Measurements from ENCODE around the gene LEF1. TPM values are rescaled to one million over a fixed set of nuclear protein-coding genes. Genes with fewer than 3 reads are reported as not detected.

The LEF1 gene
- 100 to 1,000 TPM; 130 to 175 TPM for total RNA-seq

DNA sequence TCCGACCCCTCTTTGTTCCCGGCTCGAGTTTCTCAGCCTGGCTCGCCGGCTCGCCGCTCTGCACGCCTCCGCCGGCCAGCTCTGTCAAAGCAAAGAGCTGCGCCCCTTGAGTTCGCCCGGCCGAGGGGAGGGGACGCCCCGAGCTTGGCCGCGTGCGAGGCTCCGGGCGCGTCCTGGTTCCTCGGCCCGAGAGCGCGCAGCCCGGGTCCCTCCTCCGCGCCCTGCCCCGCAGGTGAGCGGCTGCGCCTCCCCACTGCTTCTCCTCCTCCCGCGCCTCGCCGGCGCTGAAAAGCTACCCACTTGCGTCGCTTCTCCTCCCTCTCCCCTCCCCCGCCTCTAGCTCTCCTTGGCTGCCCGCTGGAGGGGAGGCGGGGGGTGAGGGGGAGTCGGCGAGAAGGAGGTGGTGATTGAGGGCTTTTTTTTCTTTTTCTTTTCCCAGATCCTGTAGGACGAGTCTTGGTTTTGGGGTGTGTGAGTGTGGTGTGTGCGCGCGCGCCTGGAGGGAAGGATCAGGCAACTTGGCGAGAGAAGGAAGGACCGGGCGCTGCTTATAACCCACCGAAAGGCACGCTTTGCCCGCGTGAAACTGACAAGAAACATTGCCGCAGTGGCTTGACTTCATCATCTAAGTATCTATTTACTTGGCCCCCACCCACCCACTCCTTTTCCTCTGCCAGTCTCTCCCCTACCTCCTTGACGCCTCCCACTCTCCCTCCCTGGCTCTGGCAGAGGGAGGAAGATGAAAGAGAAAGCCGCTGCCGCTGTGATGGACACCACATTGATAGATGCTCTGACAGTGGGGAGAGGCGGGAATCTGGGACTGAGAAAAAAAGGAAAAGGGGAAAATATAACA, at the start of gene LEF1:
TSS of gene LEF1 (minus strand) at position 262 of the 853 bp plus-strand sequence. CDS start 1,165 bp downstream, outside the sequence.
- H3K27ac Mint-ChIP-seq: peak within 1 kb of the TSS; percentile 96
- H3K4me1 Mint-ChIP-seq (ENCODE audit: low read depth): peaks cover 51% of the 10 kb centered on the region
- DNase-seq (peak; percentile 83), ATAC-seq (replicated peaks in 1 of 2) (peak; percentile 52 to 54)
- H3K36me3 Mint-ChIP-seq (ENCODE audit: insufficient read depth in 2 of 2): peaks cover 10 to 15% of the 10 kb centered on the region in 2 donors
- H3K9me3 Mint-ChIP-seq: no peaks in the 10 kb centered on the region
- H3K27me3 Mint-ChIP-seq (ENCODE audit: low read depth): peaks cover 8% of the 10 kb centered on the region
- H3K4me3 Mint-ChIP-seq: peak within 1 kb of the TSS; percentile 100

DNA sequence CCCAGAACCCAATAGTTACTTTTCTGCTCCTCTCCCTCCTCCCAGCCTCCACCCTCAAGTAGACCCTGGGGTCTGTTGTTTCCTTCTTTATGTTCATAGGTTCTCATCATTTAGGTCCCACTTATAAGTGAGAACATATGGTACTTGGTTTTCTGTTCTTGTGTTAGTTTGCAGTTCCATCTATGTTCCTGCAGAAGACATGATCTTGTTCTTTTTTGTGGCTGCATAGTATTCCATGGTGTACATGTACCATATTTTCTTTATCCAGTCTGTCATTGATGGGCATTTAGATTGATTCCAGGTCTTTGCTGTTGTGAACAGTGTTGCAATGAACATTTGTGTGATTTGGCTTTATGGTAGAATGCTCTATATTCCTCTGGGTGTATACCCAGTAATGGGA, 47.8 kb upstream of the LEF1 start:
- ATAC-seq (replicated peaks in 1 of 2) (no peak), DNase-seq (no peak)
- peaks cover 0 to 4% of the 10 kb centered on the region in 2 donors for H3K9me3 Mint-ChIP-seq
- peaks cover 32% of the 10 kb centered on the region for H3K4me1 Mint-ChIP-seq (ENCODE audit: low read depth)
- no peaks in the 10 kb centered on the region for H3K27me3 Mint-ChIP-seq (ENCODE audit: low read depth)
- no peak overlapping the region for H3K27ac Mint-ChIP-seq
- H3K4me3 Mint-ChIP-seq: no peak overlapping the region
- H3K36me3 Mint-ChIP-seq (ENCODE audit: insufficient read depth in 2 of 2): peaks cover 2 to 3% of the 10 kb centered on the region in 2 donors

DNA sequence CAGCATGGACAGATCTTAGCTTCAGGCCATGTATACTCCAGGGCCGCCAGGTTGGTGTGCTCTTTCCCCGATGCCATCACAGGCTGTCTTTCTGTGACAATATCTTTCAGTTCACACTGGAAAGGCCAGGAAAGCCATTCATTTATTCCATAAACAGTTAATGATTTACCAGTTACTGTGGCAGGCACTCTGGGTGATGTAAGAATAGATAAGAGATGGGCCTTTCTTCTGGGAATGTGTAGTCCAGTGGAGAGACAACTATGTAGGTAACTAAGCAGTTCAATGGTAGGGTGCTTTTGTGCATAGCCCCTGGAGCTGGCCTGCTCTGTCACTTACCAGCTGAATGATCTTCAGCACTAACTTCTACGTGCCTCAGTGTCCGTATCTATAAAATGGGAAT, 46.3 kb upstream of the LEF1 start:
- Mint-ChIP-seq H3K4me3 (no peak overlapping the region), H3K27me3 (ENCODE audit: low read depth) (no peaks in the 10 kb centered on the region), H3K27ac (no peak overlapping the region), H3K4me1 (ENCODE audit: low read depth) (peaks cover 43% of the 10 kb centered on the region), H3K36me3 (ENCODE audit: insufficient read depth in 2 of 2) (peaks cover 2 to 3% of the 10 kb centered on the region in 2 donors), H3K9me3 (peaks cover 0 to 4% of the 10 kb centered on the region in 2 donors)
- no peak for DNase-seq
- ATAC-seq (replicated peaks in 1 of 2): no peak

GRCh38 chr4:108213723-108214122, 45.0 kb upstream of the LEF1 start:
- Mint-ChIP-seq H3K36me3 (ENCODE audit: insufficient read depth in 2 of 2) (peaks cover 2 to 3% of the 10 kb centered on the region in 2 donors), H3K27ac (no peak overlapping the region), H3K4me3 (no peak overlapping the region), H3K4me1 (ENCODE audit: low read depth) (peaks cover 46% of the 10 kb centered on the region), H3K27me3 (ENCODE audit: low read depth) (no peaks in the 10 kb centered on the region), H3K9me3 (peaks cover 0 to 4% of the 10 kb centered on the region in 2 donors)
- DNase-seq: no peak
- no peak for ATAC-seq (replicated peaks in 1 of 2)

DNA sequence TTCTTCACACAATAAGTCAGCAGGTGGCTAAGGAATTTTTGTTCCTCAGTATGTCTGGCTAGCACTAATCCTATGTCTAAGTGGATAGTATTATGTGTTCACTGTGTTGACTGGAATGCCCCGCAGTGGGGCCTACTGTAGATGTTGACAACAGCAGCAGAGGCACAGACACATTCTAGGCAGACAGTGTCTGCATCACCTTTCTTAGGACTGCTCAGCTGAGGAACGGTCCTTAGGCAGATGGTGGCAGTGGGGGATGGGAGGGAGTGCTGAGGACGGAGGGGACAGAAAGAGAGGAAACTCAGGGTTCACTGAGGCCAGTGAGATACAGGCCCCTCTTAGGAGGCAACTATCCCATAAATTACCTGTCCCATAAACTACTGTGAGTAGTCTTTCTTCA, 44.6 kb upstream of the LEF1 start:
- peaks cover 2 to 3% of the 10 kb centered on the region in 2 donors for H3K36me3 Mint-ChIP-seq (ENCODE audit: insufficient read depth in 2 of 2)
- no peak for DNase-seq
- no peak overlapping the region for H3K27ac Mint-ChIP-seq
- H3K4me3 Mint-ChIP-seq: no peak overlapping the region
- H3K9me3 Mint-ChIP-seq: peaks cover 0 to 4% of the 10 kb centered on the region in 2 donors
- ATAC-seq (replicated peaks in 1 of 2): no peak
- H3K4me1 Mint-ChIP-seq (ENCODE audit: low read depth): peaks cover 46% of the 10 kb centered on the region
- no peaks in the 10 kb centered on the region for H3K27me3 Mint-ChIP-seq (ENCODE audit: low read depth)

DNA sequence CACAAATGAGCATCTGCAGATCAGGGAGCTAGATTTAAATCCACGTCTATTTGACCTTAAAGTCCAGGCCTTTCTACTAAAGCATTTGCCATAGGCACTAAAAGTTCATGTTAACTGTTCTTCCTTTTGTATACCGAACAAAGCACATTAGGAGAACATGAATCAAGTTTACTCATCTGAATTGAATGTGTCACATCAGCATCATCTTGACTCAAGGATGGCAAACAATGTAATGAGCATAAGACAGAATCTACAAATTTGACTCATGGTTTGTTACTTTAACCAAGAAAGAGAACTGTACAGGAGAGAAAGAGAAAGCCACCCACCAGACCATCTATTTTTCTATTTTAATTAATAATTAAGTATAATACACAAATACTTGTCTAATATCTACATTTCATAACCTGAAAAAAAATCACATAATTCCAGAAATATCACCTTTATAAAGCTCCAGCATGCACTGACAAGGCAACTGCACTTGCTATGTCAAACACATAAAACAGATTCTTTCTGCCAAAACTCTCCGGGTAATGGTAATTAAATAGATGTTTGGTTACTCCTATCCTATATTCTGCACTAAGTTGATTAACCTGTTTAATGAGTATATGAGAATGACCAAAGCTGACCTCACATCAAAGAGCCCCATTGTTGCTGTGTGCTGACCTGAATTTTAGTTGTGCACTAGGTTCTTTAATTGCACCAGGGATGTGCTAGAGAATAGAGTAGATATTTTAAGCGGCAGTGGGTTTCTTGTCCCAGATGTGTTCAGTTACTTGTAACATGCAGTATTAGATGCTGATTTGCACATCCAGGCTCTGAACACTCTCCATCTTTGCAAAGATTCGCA, 42.5 kb upstream of the LEF1 start:
- H3K4me3 Mint-ChIP-seq: peak overlapping the region; percentile 41 to 47
- no peak overlapping the region for H3K27ac Mint-ChIP-seq
- H3K36me3 Mint-ChIP-seq (ENCODE audit: insufficient read depth in 2 of 2): peaks cover 0 to 1% of the 10 kb centered on the region in 2 donors
- ATAC-seq (replicated peaks in 1 of 2) (peak; percentile 96 to 97), DNase-seq (no peak)
- no peaks in the 10 kb centered on the region for H3K27me3 Mint-ChIP-seq (ENCODE audit: low read depth)
- peaks cover 46% of the 10 kb centered on the region for H3K4me1 Mint-ChIP-seq (ENCODE audit: low read depth)
- no peaks in the 10 kb centered on the region for H3K9me3 Mint-ChIP-seq

GRCh38 chr4:108209489-108209888, 40.8 kb upstream of the LEF1 start:
- Mint-ChIP-seq H3K4me1 (ENCODE audit: low read depth) (peaks cover 63% of the 10 kb centered on the region), H3K4me3 (no peak overlapping the region), H3K36me3 (ENCODE audit: insufficient read depth in 2 of 2) (no peaks in the 10 kb centered on the region), H3K9me3 (no peaks in the 10 kb centered on the region), H3K27me3 (ENCODE audit: low read depth) (no peaks in the 10 kb centered on the region), H3K27ac (no peak overlapping the region)
- DNase-seq: no peak
- no peak for ATAC-seq (replicated peaks in 1 of 2)

DNA sequence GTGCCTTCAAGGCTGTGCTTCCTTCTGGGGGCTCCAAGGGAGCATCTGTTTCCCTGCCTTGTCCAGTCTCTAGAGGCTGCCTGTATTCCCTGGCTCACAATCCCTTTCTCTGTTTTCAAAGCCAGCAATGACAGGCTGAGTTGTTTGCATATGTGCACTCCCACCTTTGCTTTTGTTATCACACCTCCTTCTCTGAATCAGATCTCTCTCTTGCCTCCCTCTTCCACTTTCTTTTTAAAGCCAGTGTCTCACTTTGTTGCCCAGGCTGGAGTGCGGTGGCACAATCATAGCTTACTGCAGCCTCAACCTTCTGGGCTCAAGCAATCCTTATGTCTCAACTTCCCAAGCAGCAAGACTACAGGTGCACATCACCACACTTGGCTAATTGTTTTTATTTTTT, 37.1 kb upstream of the LEF1 start:
- DNase-seq (peak in 1 of 2 donors; percentile 21), ATAC-seq (replicated peaks in 1 of 2) (peak; percentile 72 to 75)
- Mint-ChIP-seq H3K27ac (no peak overlapping the region), H3K9me3 (no peaks in the 10 kb centered on the region), H3K4me1 (ENCODE audit: low read depth) (peaks cover 45% of the 10 kb centered on the region), H3K36me3 (ENCODE audit: insufficient read depth in 2 of 2) (no peaks in the 10 kb centered on the region), H3K27me3 (ENCODE audit: low read depth) (no peaks in the 10 kb centered on the region), H3K4me3 (peak overlapping the region in 1 of 2 donors; percentile 30)

- ATAC-seq (replicated peaks in 1 of 2): peak; percentile 77 to 79
- no peaks in the 10 kb centered on the region for H3K9me3 Mint-ChIP-seq
- no peaks in the 10 kb centered on the region for H3K36me3 Mint-ChIP-seq (ENCODE audit: insufficient read depth in 2 of 2)
- H3K27me3 Mint-ChIP-seq (ENCODE audit: low read depth): no peaks in the 10 kb centered on the region
- DNase-seq: no peak
- peaks cover 35% of the 10 kb centered on the region for H3K4me1 Mint-ChIP-seq (ENCODE audit: low read depth)
- H3K27ac Mint-ChIP-seq: peak overlapping the region; percentile 10
- H3K4me3 Mint-ChIP-seq: peak overlapping the region; percentile 4 to 62
Observed at GRCh38 chr4:108204518-108204917, 35.8 kb upstream of the LEF1 start.

GRCh38 chr4:108203377-108203776, 34.6 kb upstream of the LEF1 start:
- H3K4me1 Mint-ChIP-seq (ENCODE audit: low read depth): peaks cover 32% of the 10 kb centered on the region
- H3K27me3 Mint-ChIP-seq (ENCODE audit: low read depth): no peaks in the 10 kb centered on the region
- DNase-seq (no peak), ATAC-seq (replicated peaks in 1 of 2) (no peak)
- no peak overlapping the region for H3K4me3 Mint-ChIP-seq
- H3K9me3 Mint-ChIP-seq: no peaks in the 10 kb centered on the region
- no peaks in the 10 kb centered on the region for H3K36me3 Mint-ChIP-seq (ENCODE audit: insufficient read depth in 2 of 2)
- H3K27ac Mint-ChIP-seq: no peak overlapping the region

DNA sequence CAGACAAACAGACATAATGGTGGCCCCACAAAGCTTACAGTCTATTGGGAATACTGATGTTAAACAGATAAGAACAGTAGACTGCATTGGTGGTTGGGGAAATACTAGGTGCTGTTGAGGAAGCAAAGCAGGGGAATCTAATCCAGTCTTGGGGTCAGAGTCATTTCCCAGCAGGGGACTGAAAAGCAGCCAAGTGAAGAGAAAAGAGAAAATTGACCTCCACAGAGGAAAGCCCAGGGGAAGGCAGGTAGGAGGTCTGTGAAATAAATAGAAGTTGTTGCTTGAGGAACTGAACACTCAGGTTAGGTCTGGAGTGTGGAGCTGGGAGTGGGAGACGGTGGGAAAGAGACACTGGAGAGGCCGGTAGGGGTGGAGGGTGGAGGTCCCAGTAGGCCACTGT, 33.0 kb upstream of the LEF1 start:
- no peaks in the 10 kb centered on the region for H3K9me3 Mint-ChIP-seq
- no peak for ATAC-seq (replicated peaks in 1 of 2)
- no peaks in the 10 kb centered on the region for H3K36me3 Mint-ChIP-seq (ENCODE audit: insufficient read depth in 2 of 2)
- no peak overlapping the region for H3K4me3 Mint-ChIP-seq
- H3K27ac Mint-ChIP-seq: no peak overlapping the region
- DNase-seq: no peak
- peaks cover 32% of the 10 kb centered on the region for H3K4me1 Mint-ChIP-seq (ENCODE audit: low read depth)
- H3K27me3 Mint-ChIP-seq (ENCODE audit: low read depth): no peaks in the 10 kb centered on the region

- DNase-seq (no peak), ATAC-seq (replicated peaks in 1 of 2) (no peak)
- H3K27me3 Mint-ChIP-seq (ENCODE audit: low read depth): no peaks in the 10 kb centered on the region
- H3K4me3 Mint-ChIP-seq: no peak overlapping the region
- no peaks in the 10 kb centered on the region for H3K36me3 Mint-ChIP-seq (ENCODE audit: insufficient read depth in 2 of 2)
- peaks cover 18% of the 10 kb centered on the region for H3K4me1 Mint-ChIP-seq (ENCODE audit: low read depth)
- H3K27ac Mint-ChIP-seq: no peak overlapping the region
- no peaks in the 10 kb centered on the region for H3K9me3 Mint-ChIP-seq
Observed at GRCh38 chr4:108199881-108200280, 31.1 kb upstream of the LEF1 start.

All from activated T-cell treated with anti-CD3 and anti-CD28 coated beads, Interleukin-2, amount 50 U/mL, for 72 hours (primary cell).